H9 (cell line): ENCODE results near the gene CTNNBL1. TPM values are rescaled to one million over a fixed set of nuclear protein-coding genes. Genes with fewer than 3 reads are reported as not detected.

Experiments used
- DNase-seq: peaks from one replicate; pipeline ENCODE4 v3.0.0-alpha.2; 2017
- H2AFZ ChIP-seq: one replicate; pipeline ENCODE4 v1.6.1; 2013; ENCODE audit warnings: mild to moderate bottlenecking, low read length, control low read depth, moderate library complexity
- H2AK5ac ChIP-seq: 2 replicates; pipeline ENCODE4 v1.6.1; 2013; ENCODE audit warnings: low read length, control low read depth, mixed read lengths; ENCODE audit not compliant: insufficient read length
- H2BK120ac ChIP-seq: one replicate; pipeline ENCODE4 v1.6.1; 2013; ENCODE audit warnings: low read depth, mild to moderate bottlenecking, low read length, control low read depth, inconsistent platforms; ENCODE audit not compliant: poor library complexity, severe bottlenecking
- H2BK12ac ChIP-seq: 2 replicates; pipeline ENCODE4 v1.6.1; 2013; ENCODE audit warnings: low read length, control low read depth, mixed read lengths, low read depth; ENCODE audit not compliant: insufficient read length
- H2BK15ac ChIP-seq: 2 replicates; pipeline ENCODE4 v1.6.1; 2013; ENCODE audit warnings: low read depth, low read length, control low read depth
- H2BK20ac ChIP-seq: one replicate; pipeline ENCODE4 v1.6.1; 2013; ENCODE audit warnings: low read depth, mild to moderate bottlenecking, low read length, control low read depth, inconsistent platforms; ENCODE audit not compliant: poor library complexity, severe bottlenecking
- H2BK5ac ChIP-seq: 2 replicates; pipeline ENCODE4 v1.6.1; 2013; ENCODE audit warnings: low read length, control low read depth, mixed read lengths; ENCODE audit not compliant: insufficient read length
- H3K14ac ChIP-seq: 2 replicates; pipeline ENCODE4 v1.6.1; 2013; ENCODE audit warnings: low read length, control low read depth; ENCODE audit not compliant: insufficient read depth
- H3K18ac ChIP-seq: 2 replicates; pipeline ENCODE4 v1.6.1; 2013; ENCODE audit warnings: low read depth, mild to moderate bottlenecking, mixed read lengths, low read length, control low read depth; ENCODE audit not compliant: insufficient read length
- H3K23ac ChIP-seq: 2 replicates; pipeline ENCODE4 v1.6.1; 2013; ENCODE audit warnings: low read length, control low read depth, mixed read lengths, low read depth; ENCODE audit not compliant: insufficient read length
- H3K23me2 ChIP-seq: 2 replicates; pipeline ENCODE4 v1.6.1; 2013; ENCODE audit warnings: low read depth, mild to moderate bottlenecking, mixed read lengths, low read length, control low read depth; ENCODE audit not compliant: insufficient read length, poor library complexity, severe bottlenecking
- H3K27ac ChIP-seq: 2 replicates; pipeline ENCODE4 v1.5.1; 2013; ENCODE audit warnings: low read length, control low read depth, mixed read lengths, low read depth; ENCODE audit not compliant: insufficient read length
- H3K27me3 ChIP-seq: 2 replicates; pipeline ENCODE4 v1.6.1; 2013; ENCODE audit warnings: low read length, control low read depth, inconsistent platforms; ENCODE audit not compliant: insufficient read depth
- H3K4ac ChIP-seq: 2 replicates; pipeline ENCODE4 v1.6.1; 2013; ENCODE audit warnings: low read depth, mild to moderate bottlenecking, control low read depth, inconsistent platforms, low read length, moderate library complexity
- H3K4me1 ChIP-seq: 2 replicates; pipeline ENCODE4 v1.6.1; 2013; ENCODE audit warnings: low read length, control low read depth, inconsistent platforms; ENCODE audit not compliant: insufficient read depth
- H3K4me2 ChIP-seq: 2 replicates; pipeline ENCODE4 v1.6.1; 2013; ENCODE audit warnings: low read length, control low read depth, mixed read lengths; ENCODE audit not compliant: insufficient read length, insufficient read depth
- H3K56ac ChIP-seq: 2 replicates; pipeline ENCODE4 v1.6.1; 2013; ENCODE audit warnings: low read depth, mild to moderate bottlenecking, mixed read lengths, low read length, control low read depth; ENCODE audit not compliant: insufficient read length
- H3K79me1 ChIP-seq: 2 replicates; pipeline ENCODE4 v1.6.1; 2013; ENCODE audit warnings: low read depth, mild to moderate bottlenecking, moderate library complexity, low read length, control low read depth, inconsistent platforms; ENCODE audit not compliant: insufficient read depth, poor library complexity, severe bottlenecking
- H3K79me2 ChIP-seq: 2 replicates; pipeline ENCODE4 v1.6.1; 2013; ENCODE audit warnings: low read length, control low read depth, inconsistent platforms; ENCODE audit not compliant: insufficient read depth
- H3K9ac ChIP-seq: 2 replicates; pipeline ENCODE4 v1.6.1; 2013; ENCODE audit warnings: low read length, control low read depth, mixed read lengths; ENCODE audit not compliant: insufficient read length; ENCODE audit errors: extremely low read depth
- H3K9me3 ChIP-seq: one replicate; pipeline ENCODE4 v1.6.1; 2013; ENCODE audit warnings: low read depth, low read length, inconsistent platforms; ENCODE audit not compliant: control insufficient read depth
- H3T11ph ChIP-seq: one replicate; pipeline ENCODE4 v1.6.1; 2013; ENCODE audit warnings: mild to moderate bottlenecking, low read length, control low read depth, inconsistent platforms
- H4K20me1 ChIP-seq: one replicate; pipeline ENCODE4 v1.6.1; 2013; ENCODE audit not compliant: control insufficient read depth, insufficient read length, insufficient read depth
- H4K5ac ChIP-seq: 2 replicates; pipeline ENCODE4 v1.6.1; 2013; ENCODE audit warnings: low read depth, mild to moderate bottlenecking, mixed read lengths, low read length, control low read depth; ENCODE audit not compliant: insufficient read length
- H4K8ac ChIP-seq: replicated peaks from 2 replicates; pipeline ENCODE4 v1.6.1; 2013; ENCODE audit warnings: low read length, control low read depth, mixed read lengths, low read depth; ENCODE audit not compliant: insufficient read length
- H4K91ac ChIP-seq: 2 replicates; pipeline ENCODE4 v1.6.1; 2013; ENCODE audit warnings: low read depth, mild to moderate bottlenecking, moderate library complexity, mixed read lengths, low read length, control low read depth; ENCODE audit not compliant: insufficient read length
- H3K27ac Mint-ChIP-seq, 3 experiments: 2 replicates in 2 of 3; 3 replicates in 1 of 3; pipeline ENCODE4 v1.8.0; 2020 to 2021; ENCODE audit warnings: mixed read lengths in 3 of 3, mild to moderate bottlenecking in 1 of 3, moderate library complexity in 1 of 3
- H3K27me3 Mint-ChIP-seq: 2 replicates; pipeline ENCODE4 v1.8.0; 2021; ENCODE audit warnings: low read depth, mild to moderate bottlenecking, moderate library complexity, mixed read lengths
- H3K36me3 Mint-ChIP-seq, 3 experiments: 2 replicates in 2 of 3; 3 replicates in 1 of 3; pipeline ENCODE4 v1.8.0; 2020 to 2021; ENCODE audit warnings: low read depth in 3 of 3, mixed read lengths in 3 of 3; ENCODE audit not compliant: insufficient read depth in 1 of 3
- H3K4me1 Mint-ChIP-seq, 2 experiments: 2 replicates each; pipeline ENCODE4 v1.8.0; 2020; ENCODE audit warnings: mixed read lengths in 2 of 2
- H3K4me3 Mint-ChIP-seq, 2 experiments: 2 replicates in 1 of 2; 3 replicates in 1 of 2; pipeline ENCODE4 v1.8.0; 2020 to 2021; ENCODE audit warnings: mild to moderate bottlenecking in 2 of 2, mixed read lengths in 2 of 2, moderate library complexity in 1 of 2
- H3K9me3 Mint-ChIP-seq, 2 experiments: 2 replicates in 1 of 2; 3 replicates in 1 of 2; pipeline ENCODE4 v1.8.0; 2020; ENCODE audit warnings: mild to moderate bottlenecking in 2 of 2, mixed read lengths in 2 of 2, moderate library complexity in 1 of 2
- CTCF ChIP-seq: fragments of 200-600 bp; sonication (generic); conservative IDR thresholded peaks from 3 replicates; pipeline ENCODE4 v1.8.0; 2021; ENCODE audit warnings: antibody characterized with exemption, mild to moderate bottlenecking
- WGBS: extraction: QIAGEN DNeasy Blood & Tissue Kit; methylation state at CpG from one replicate; pipeline ENCODE4 v1.1.7; 2013; ENCODE audit warnings: missing lambda C conversion rate, low lambda C conversion rate, mixed read lengths; ENCODE audit not compliant: insufficient read length; ENCODE audit errors: extremely low coverage; 5-methylcytosine and 5-hydroxymethylcytosine counted together
- total RNA-seq: library from RNA; stranded (reverse); gene quantifications from 2 replicates; pipeline ENCODE4 v1.2.1, GENCODE V29; 2021

The CTNNBL1 gene
- total RNA-seq, 1 experiment from 2014 or later = 67.2 TPM

- Mint-ChIP-seq H3K27me3 (no peaks in the 10 kb centered on the region), H3K4me3 (no peak overlapping the region), H3K4me1 (peaks cover 0 to 4% of the 10 kb centered on the region in 2 experiments; a peak in 2 of 4 replicates), H3K36me3 (peaks cover 0 to 7% (median 6%) of the 10 kb centered on the region in 3 experiments; a peak in 4 of 7 replicates), H3K9me3 (peaks cover 4 to 9% of the 10 kb centered on the region in 2 experiments; a peak in 3 of 5 replicates), H3K27ac (no peak overlapping the region)
- Histone ChIP-seq H2BK12ac (no peak overlapping the region), H3K27me3 (no peaks in the 10 kb centered on the region), H4K91ac (no peak overlapping the region), H2BK20ac (no peak overlapping the region), H2BK15ac (no peak overlapping the region), H4K5ac (no peak overlapping the region), H3K4ac (no peak overlapping the region), H3K23me2 (no peaks in the 10 kb centered on the region), H3K4me2 (no peak overlapping the region), H2BK120ac (no peak overlapping the region), H2AFZ (no peak overlapping the region), H3K23ac (no peak overlapping the region), H3K18ac (no peak overlapping the region), H3K4me1 (no peaks in the 10 kb centered on the region), H2AK5ac (no peak overlapping the region), H4K8ac (no peak overlapping the region), H3T11ph (no peak overlapping the region), H3K27ac (no peak overlapping the region), H3K56ac (no peak overlapping the region), H3K9me3 (no peaks in the 10 kb centered on the region), H2BK5ac (no peak overlapping the region), H3K79me2 (peaks cover 9% of the 10 kb centered on the region; the same call in 1 of the 2 replicates), H3K79me1 (no peaks in the 10 kb centered on the region), H4K20me1 (no peaks in the 10 kb centered on the region), H3K9ac (no peak overlapping the region), H3K14ac (no peak overlapping the region)
- no peak for DNase-seq
- no peak for TF ChIP-seq CTCF
- no CpG with 5 or more reads among the region's 1 CpG for WGBS
Observed at GRCh38 chr20:37702403-37703034, 8.7 kb downstream of the CTNNBL1 start.
